ENCODE measurements around the gene CPEB4. TPM values are rescaled to one million over a fixed set of nuclear protein-coding genes. Genes with fewer than 3 reads are reported as not detected.

The CPEB4 gene
- total and polyA plus RNA-seq, 2 experiments from 2014 or later: 5.9 to 10.2 TPM

GRCh38 chr5:173945160-173945559 lies 57.0 kb downstream of the CPEB4 start:
- Histone ChIP-seq H4K20me1 (replicated peaks; ENCODE audit: insufficient read depth) (no peaks in the 10 kb centered on the region), H3K4me1 (ENCODE audit: insufficient read depth) (peaks cover 44% of the 10 kb centered on the region), H3K27me3 (ENCODE audit: insufficient read depth) (no peaks in the 10 kb centered on the region), H3K36me3 (ENCODE audit: insufficient read depth) (0 out of 2 replicates have a peak, but pooled peaks cover 2% of the 10 kb centered on the region), H3K27ac (ENCODE audit: low read depth) (no peak overlapping the region), H3K79me2 (replicated peaks; ENCODE audit: insufficient read depth) (no peaks in the 10 kb centered on the region; the same call in 1 of the 2 replicates), H2AFZ (no peak overlapping the region), H3K4me3 (no peak overlapping the region), H3F3A (replicated peaks; ENCODE audit: low read depth) (no peaks in the 10 kb centered on the region), H3K4me2 (no peak overlapping the region), H3K9me2 (ENCODE audit: insufficient read depth) (no peaks in the 10 kb centered on the region)
- H3K27me3 Mint-ChIP-seq (ENCODE audit: insufficient read depth, low read depth, poor library complexity): no peaks in the 10 kb centered on the region
- no peak overlapping the region for H3K27ac Mint-ChIP-seq
- peaks cover 8% of the 10 kb centered on the region; the same call in 2 of the 3 replicates for H3K36me3 Mint-ChIP-seq (ENCODE audit: low read depth)
- no peak overlapping the region for H3K4me3 Mint-ChIP-seq
- DNase-seq (ENCODE audit: low spot score): no peak
- H3K9me3 Mint-ChIP-seq: no peaks in the 10 kb centered on the region
- TF ChIP-seq NANOG (IDR thresholded peaks at IDR 0.05; ENCODE audit: borderline replicate concordance): no peak
- no peak for TF ChIP-seq CREB1 (CRISPR knock-in tag; IDR thresholded peaks at IDR 0.05; ENCODE audit: low read depth)
- no peak for TF ChIP-seq EZH2 (IDR thresholded peaks at IDR 0.05; ENCODE audit: low read depth, unreplicated experiment)
- TF ChIP-seq ZNF331 (CRISPR knock-in tag; IDR thresholded peaks at IDR 0.05; ENCODE audit: low read depth): no peak
- no peak for TF ChIP-seq REST (IDR thresholded peaks at IDR 0.05; ENCODE audit: unreplicated experiment)
- no peak for TF ChIP-seq EZH2phosphoT487 (IDR thresholded peaks at IDR 0.05; ENCODE audit: unreplicated experiment)
- no peak for TF ChIP-seq ZNF462 (CRISPR knock-in tag; IDR thresholded peaks at IDR 0.05)
- ATAC-seq: no peak
- H3K4me1 Mint-ChIP-seq: peaks cover 44% of the 10 kb centered on the region
